HepG2 (cell line): ENCODE measurements around the gene UNC50. TPM values are rescaled to one million over a fixed set of nuclear protein-coding genes. Genes with fewer than 3 reads are reported as not detected.

Experiments used
- ATAC-seq: fragments of 200-7000 bp; cut with Tn5 transposase; 3 replicates; pipeline ENCODE4 v1.9.1; 2020; ENCODE audit warnings: mild to moderate bottlenecking, moderate library complexity
- BruUV-seq: library from RNA; stranded (reverse); fragments of 400-500 nt; replicated peaks from 2 replicates; lab custom pipeline; 2021; lab: Mats Ljungman, UMichigan
- CTCF ChIA-PET: fragments of 300-600 bp; formaldehyde crosslinking; extraction: SDS; loops from one replicate; lab custom pipeline; 2021; ENCODE audit warnings: low total read pairs, inconsistent platforms, low intra/inter-chr PET ratio; lab: Yijun Ruan, JAX
- POLR2A ChIA-PET: fragments of 350-600 bp; sonication (Branson Sonifier 250); formaldehyde crosslinking; loops from one replicate; lab custom pipeline; 2020; ENCODE audit warnings: antibody characterized with exemption, inconsistent platforms; lab: Yijun Ruan, JAX
- DNase-seq: peaks from one replicate; pipeline ENCODE4 v3.0.0-alpha.2; 2015; ENCODE audit warnings: low spot score
- FAIRE-seq: peaks from 3 replicates; lab custom pipeline; 2011; peaks lifted over from hg19 to GRCh38; lab: Jason Lieb, UNC
- H2AFZ ChIP-seq: one replicate; pipeline ENCODE4 v1.6.1; 2011; ENCODE audit warnings: low read length, inconsistent platforms
- H3K27ac ChIP-seq: fragments of 300-600 bp; 3 replicates; pipeline ENCODE4 v1.8.0; 2011; ENCODE audit warnings: mixed run types, mild to moderate bottlenecking, mixed read lengths, low read length, inconsistent platforms; ENCODE audit not compliant: insufficient read depth; ENCODE audit errors: extremely low read length
- H3K27me3 ChIP-seq, 2 experiments: fragments of 200-600 bp in 1 of 2; 2 replicates in 1 of 2; 3 replicates in 1 of 2; pipeline versions ENCODE4 v1.6.0 to v1.8.0; 2011; ENCODE audit warnings: low read length in 2 of 2, mild to moderate bottlenecking in 2 of 2, moderate library complexity in 2 of 2, inconsistent platforms in 1 of 2; ENCODE audit not compliant: insufficient read depth in 2 of 2, control insufficient read depth in 1 of 2
- H3K36me3 ChIP-seq, 2 experiments: fragments of 200-600 bp in 1 of 2; replicated peaks in 1 of 2; 2 replicates in 1 of 2; 3 replicates in 1 of 2; pipeline versions ENCODE4 v1.5.1 to v1.8.0; 2011; ENCODE audit warnings: low read length in 2 of 2, inconsistent platforms in 1 of 2; ENCODE audit not compliant: insufficient read depth in 2 of 2, control insufficient read depth in 1 of 2
- H3K4me1 ChIP-seq: 2 replicates; pipeline ENCODE4 v1.5.1; 2012; ENCODE audit warnings: low read length, inconsistent platforms; ENCODE audit not compliant: insufficient read depth
- H3K4me2 ChIP-seq: 2 replicates; pipeline ENCODE4 v1.6.0; 2011; ENCODE audit warnings: low read depth, low read length, inconsistent platforms
- H3K4me3 ChIP-seq, 3 experiments: fragments of 200-600 bp in 1 of 3; sonication (generic), shearing (Covaris generic) in 1 of 3; replicated peaks in 1 of 3; 2 replicates each; pipeline ENCODE4 v1.5.1; 2011 to 2016; ENCODE audit warnings: low read length in 3 of 3, inconsistent platforms in 2 of 3, low read depth in 2 of 3, mild to moderate bottlenecking in 2 of 3, control low read depth in 1 of 3, mixed read lengths in 1 of 3; ENCODE audit not compliant: insufficient read depth in 1 of 3
- H3K79me2 ChIP-seq: one replicate; pipeline ENCODE4 v1.6.1; 2011; ENCODE audit warnings: low read length, inconsistent platforms; ENCODE audit not compliant: insufficient read depth
- H3K9ac ChIP-seq: 2 replicates; pipeline ENCODE4 v1.6.0; 2011; ENCODE audit warnings: mild to moderate bottlenecking, low read depth, low read length, inconsistent platforms; ENCODE audit not compliant: insufficient read depth
- H3K9me3 ChIP-seq: 2 replicates; pipeline ENCODE4 v1.5.1; 2012; ENCODE audit warnings: mild to moderate bottlenecking, low read length
- H4K20me1 ChIP-seq: 2 replicates; pipeline ENCODE4 v1.6.0; 2011; ENCODE audit warnings: inconsistent platforms, mild to moderate bottlenecking, low read length, moderate library complexity; ENCODE audit not compliant: insufficient read depth
- EEA1 ChIP-seq: sonication (generic); formaldehyde crosslinking; IDR thresholded peaks from 2 replicates; pipeline ENCODE4 v1.5.1; 2020; ENCODE audit warnings: mild to moderate bottlenecking, missing genetic modification reagents, borderline replicate concordance
- JUN ChIP-seq: sonication (generic); formaldehyde crosslinking; IDR thresholded peaks from 2 replicates; pipeline ENCODE4 v1.4.0; 2020; ENCODE audit warnings: mild to moderate bottlenecking, missing genetic modification reagents
- PPARG ChIP-seq: conservative IDR thresholded peaks from 2 replicates; pipeline ENCODE4 v1.6.1; 2016; ENCODE audit warnings: missing biosample characterization, missing genetic modification reagents
- TCF7 ChIP-seq: sonication (generic); IDR thresholded peaks from 2 replicates; pipeline ENCODE4 v1.6.1; 2016; ENCODE audit warnings: antibody characterized with exemption, low read depth
- ZFP82 ChIP-seq: sonication (generic); formaldehyde crosslinking; IDR thresholded peaks from 2 replicates; pipeline ENCODE4 v1.5.1; 2020; ENCODE audit warnings: mild to moderate bottlenecking, missing genetic modification reagents, borderline replicate concordance
- ZFX ChIP-seq: sonication (generic); formaldehyde crosslinking; IDR thresholded peaks from 2 replicates; pipeline ENCODE4 v1.4.0; 2020; ENCODE audit warnings: mild to moderate bottlenecking, low read depth, missing genetic modification reagents, moderate library complexity
- ZNF605 ChIP-seq: sonication (generic); formaldehyde crosslinking; IDR thresholded peaks from 2 replicates; pipeline ENCODE4 v1.8.0; 2022; ENCODE audit warnings: mild to moderate bottlenecking, missing genetic modification reagents
- WGBS: methylation state at CpG from one replicate; pipeline ENCODE4 v1.1.6; 2017; ENCODE audit warnings: low lambda C conversion rate; 5-methylcytosine and 5-hydroxymethylcytosine counted together
- in situ Hi-C: cut with HindIII; loops from 2 replicates; pipeline ENCODE4 v1.10.0; 2017; ENCODE audit warnings: low pct_unique_long_range_greater_than_20kb; ENCODE audit not compliant: extremely low pct_ligation_motif_present
- intact Hi-C: fragments of 100-400 bp; cut with micrococcal nuclease; formaldehyde crosslinking; loops from one replicate; pipeline ENCODE4 v1.10.0; 2022; ENCODE audit not compliant: unreplicated experiment
- polyA plus RNA-seq, 8 experiments: library from polyadenylated mRNA; depleted of rRNA in 3 of 8; stranded (reverse) in 7 of 8; unstranded in 1 of 8; fragments of >200 nt; fragmentation: Illumina TruSeq in 4 of 8; extraction: Trizol in 4 of 8; gene quantifications; 2 replicates each; pipeline versions ENCODE4 v1.2.1 to v1.2.3, GENCODE V29; 2011 to 2016; ENCODE audit warnings: low read depth in 4 of 8, missing spikeins in 1 of 8, mixed read lengths in 1 of 8; ENCODE audit not compliant: insufficient read depth in 1 of 8
- total RNA-seq, 5 experiments: library from RNA; depleted of rRNA; stranded (reverse); fragments of >200 nt; fragmentation: Illumina TruSeq; extraction: Trizol; gene quantifications; 2 replicates each; pipeline ENCODE4 v1.2.3, GENCODE V29; 2016; ENCODE audit warnings: low read depth in 1 of 5
- TF ChIP-seq, protein P1 (sequence below): sonication (generic); formaldehyde crosslinking; IDR thresholded peaks from 2 replicates; pipeline ENCODE4 v1.8.0; 2022; ENCODE audit warnings: mild to moderate bottlenecking, missing genetic modification reagents; ENCODE audit not compliant: insufficient replicate concordance
- TF ChIP-seq, protein P2 (sequence below): sonication (generic); formaldehyde crosslinking; IDR thresholded peaks from 2 replicates; pipeline ENCODE4 v1.4.0; 2020; ENCODE audit warnings: missing genetic modification reagents
- TF ChIP-seq, protein P3 (sequence below): sonication (generic); formaldehyde crosslinking; IDR thresholded peaks from 2 replicates; pipeline ENCODE4 v1.5.0; 2020; ENCODE audit warnings: mild to moderate bottlenecking, missing genetic modification reagents, moderate library complexity

The UNC50 gene
- total and polyA plus RNA-seq, 2 of the 13 experiments (the other 11 are each of a cell fraction or from before 2014, with no cell fraction given) = 92.6 to 95.6 TPM

DNA sequence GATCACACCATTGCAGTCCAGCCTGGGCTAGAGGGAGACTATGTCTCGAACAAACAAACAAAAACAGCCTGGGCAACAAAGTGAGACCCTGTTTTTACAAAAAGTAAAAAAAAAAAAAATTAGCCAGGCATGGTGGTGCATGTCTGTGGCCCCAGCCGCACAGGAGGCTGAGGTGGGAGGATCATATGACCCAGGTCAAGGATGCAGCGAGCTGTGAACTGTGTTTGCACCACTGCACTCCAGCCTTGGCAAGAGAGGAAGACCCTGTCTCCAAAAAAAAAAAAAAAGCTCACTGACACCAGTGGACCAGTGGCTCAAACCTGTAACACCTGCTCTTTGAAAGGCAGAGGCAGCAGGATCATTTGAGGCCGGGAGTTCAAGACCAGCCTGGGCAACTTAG is 40.1 kb downstream of the UNC50 start:
- Histone ChIP-seq H3K27ac (no peak overlapping the region), H3K4me3 (no peak overlapping the region), H3K9ac (no peak overlapping the region), H3K36me3 (peaks cover 9 to 44% of the 10 kb centered on the region in 2 experiments; a peak in 4 of 5 replicates), H3K9me3 (no peaks in the 10 kb centered on the region), H3K79me2 (peaks cover 7% of the 10 kb centered on the region), H4K20me1 (peaks cover 5% of the 10 kb centered on the region), H3K4me1 (peaks cover 10% of the 10 kb centered on the region; the same call in 1 of the 2 replicates), H3K4me2 (no peak overlapping the region), H2AFZ (no peak overlapping the region), H3K27me3 (no peaks in the 10 kb centered on the region)
- TF ChIP-seq ZFP82 = no peak
- TF ChIP-seq, protein P1, sequence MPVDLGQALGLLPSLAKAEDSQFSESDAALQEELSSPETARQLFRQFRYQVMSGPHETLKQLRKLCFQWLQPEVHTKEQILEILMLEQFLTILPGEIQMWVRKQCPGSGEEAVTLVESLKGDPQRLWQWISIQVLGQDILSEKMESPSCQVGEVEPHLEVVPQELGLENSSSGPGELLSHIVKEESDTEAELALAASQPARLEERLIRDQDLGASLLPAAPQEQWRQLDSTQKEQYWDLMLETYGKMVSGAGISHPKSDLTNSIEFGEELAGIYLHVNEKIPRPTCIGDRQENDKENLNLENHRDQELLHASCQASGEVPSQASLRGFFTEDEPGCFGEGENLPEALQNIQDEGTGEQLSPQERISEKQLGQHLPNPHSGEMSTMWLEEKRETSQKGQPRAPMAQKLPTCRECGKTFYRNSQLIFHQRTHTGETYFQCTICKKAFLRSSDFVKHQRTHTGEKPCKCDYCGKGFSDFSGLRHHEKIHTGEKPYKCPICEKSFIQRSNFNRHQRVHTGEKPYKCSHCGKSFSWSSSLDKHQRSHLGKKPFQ (CRISPR knock-in tag) = peak; percentile 18
- no peak for FAIRE-seq
- ChIA-PET POLR2A (interaction anchor here (1.4 kb wide), 1 partner anchor 83 kb away, joined by 5 read pairs; the partner anchor contains the start of gene MGAT4A), CTCF (interaction anchor here (1.3 to 3.2 kb wide), 4 partner anchors 181 to 418 kb away, joined by 3 to 99 read pairs (median 18); no protein-coding TSS in a partner anchor)
- in situ Hi-C loops = loop anchor here (5.0 kb wide), 1 partner anchor 419 kb away; no protein-coding TSS in a partner anchor
- 95% methylated on average over 4 of the region's 4 CpGs for WGBS
- no TSS peak for BruUV-seq
- intact Hi-C loops = loop anchor here (10.0 kb wide), 2 partner anchors 56 to 276 kb away; no protein-coding TSS in a partner anchor
- no peak for ATAC-seq
- DNase-seq = no peak

DNA sequence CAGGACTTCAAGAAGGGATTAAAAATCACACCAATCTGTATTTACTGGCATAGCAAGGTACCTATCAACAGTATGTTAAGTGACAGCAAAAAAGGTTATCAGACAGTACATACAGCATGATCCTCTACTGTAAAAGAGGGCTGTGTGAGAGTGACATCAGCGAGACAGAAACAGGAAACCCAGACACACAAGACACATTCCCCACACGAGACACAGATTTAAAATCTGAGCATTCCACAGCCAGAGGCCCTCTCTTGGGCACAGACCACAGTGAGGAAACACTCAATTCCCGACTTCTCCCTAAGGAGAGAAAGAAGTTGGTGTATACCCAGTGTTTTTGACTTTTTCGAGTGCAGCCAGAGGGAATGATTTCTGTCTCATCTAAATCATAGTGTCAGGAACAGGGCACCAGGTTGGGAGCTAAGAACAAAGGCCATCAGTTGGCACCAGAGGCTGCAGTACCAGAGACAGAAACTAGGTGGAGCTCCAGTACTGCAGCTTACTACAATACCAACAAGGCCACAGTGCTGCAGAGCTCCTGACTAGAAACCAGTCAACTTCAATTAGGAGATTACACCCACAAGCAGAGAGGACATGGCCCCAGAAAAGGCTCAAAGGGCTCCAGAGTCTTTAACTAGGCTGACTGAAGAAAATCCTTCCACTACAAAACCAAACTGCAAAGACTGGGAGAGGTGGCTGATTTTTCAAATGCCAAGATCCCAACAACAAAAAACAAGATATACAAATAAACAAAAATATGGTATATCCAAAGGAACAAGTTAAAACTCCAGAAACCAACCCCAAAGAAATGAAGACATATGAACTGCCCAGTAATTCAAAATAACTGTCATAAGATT is 41.0 kb downstream of the UNC50 start:
- FAIRE-seq = peak; percentile 94
- 37% methylated on average over 4 of the region's 4 CpGs for WGBS
- TF ChIP-seq ZNF605 (CRISPR knock-in tag) = no peak
- TF ChIP-seq, protein P2, sequence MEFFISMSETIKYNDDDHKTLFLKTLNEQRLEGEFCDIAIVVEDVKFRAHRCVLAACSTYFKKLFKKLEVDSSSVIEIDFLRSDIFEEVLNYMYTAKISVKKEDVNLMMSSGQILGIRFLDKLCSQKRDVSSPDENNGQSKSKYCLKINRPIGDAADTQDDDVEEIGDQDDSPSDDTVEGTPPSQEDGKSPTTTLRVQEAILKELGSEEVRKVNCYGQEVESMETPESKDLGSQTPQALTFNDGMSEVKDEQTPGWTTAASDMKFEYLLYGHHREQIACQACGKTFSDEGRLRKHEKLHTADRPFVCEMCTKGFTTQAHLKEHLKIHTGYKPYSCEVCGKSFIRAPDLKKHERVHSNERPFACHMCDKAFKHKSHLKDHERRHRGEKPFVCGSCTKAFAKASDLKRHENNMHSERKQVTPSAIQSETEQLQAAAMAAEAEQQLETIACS (CRISPR knock-in tag) = no peak
- TF ChIP-seq, protein P3, sequence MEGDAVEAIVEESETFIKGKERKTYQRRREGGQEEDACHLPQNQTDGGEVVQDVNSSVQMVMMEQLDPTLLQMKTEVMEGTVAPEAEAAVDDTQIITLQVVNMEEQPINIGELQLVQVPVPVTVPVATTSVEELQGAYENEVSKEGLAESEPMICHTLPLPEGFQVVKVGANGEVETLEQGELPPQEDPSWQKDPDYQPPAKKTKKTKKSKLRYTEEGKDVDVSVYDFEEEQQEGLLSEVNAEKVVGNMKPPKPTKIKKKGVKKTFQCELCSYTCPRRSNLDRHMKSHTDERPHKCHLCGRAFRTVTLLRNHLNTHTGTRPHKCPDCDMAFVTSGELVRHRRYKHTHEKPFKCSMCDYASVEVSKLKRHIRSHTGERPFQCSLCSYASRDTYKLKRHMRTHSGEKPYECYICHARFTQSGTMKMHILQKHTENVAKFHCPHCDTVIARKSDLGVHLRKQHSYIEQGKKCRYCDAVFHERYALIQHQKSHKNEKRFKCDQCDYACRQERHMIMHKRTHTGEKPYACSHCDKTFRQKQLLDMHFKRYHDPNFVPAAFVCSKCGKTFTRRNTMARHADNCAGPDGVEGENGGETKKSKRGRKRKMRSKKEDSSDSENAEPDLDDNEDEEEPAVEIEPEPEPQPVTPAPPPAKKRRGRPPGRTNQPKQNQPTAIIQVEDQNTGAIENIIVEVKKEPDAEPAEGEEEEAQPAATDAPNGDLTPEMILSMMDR (CRISPR knock-in tag) = peak; percentile 96
- no peak for TF ChIP-seq JUN
- TF ChIP-seq ZFX (CRISPR knock-in tag) = peak; percentile 60; the same call in 1 of the 2 replicates
- no peak for TF ChIP-seq PPARG (CRISPR knock-in tag)
- no peak; the same call in 1 of the 2 replicates for TF ChIP-seq TCF7
- TF ChIP-seq EEA1 = no peak

More for the DNA sequence above, 41.0 kb downstream of the UNC50 start:
- peaks cover 10% of the 10 kb centered on the region; the same call in 1 of the 2 replicates for H3K4me1 ChIP-seq
- CTCF ChIA-PET = interaction anchor here (0.6 to 3.2 kb wide), 7 partner anchors 81 to 417 kb away, joined by 3 to 99 read pairs (median 4); partner anchors contain the start of gene MGAT4A
- no peak overlapping the region for H3K27ac ChIP-seq
- H3K4me2 ChIP-seq = no peak overlapping the region
- ATAC-seq = peak; percentile 99
- no peaks in the 10 kb centered on the region for H3K27me3 ChIP-seq
- BruUV-seq = no TSS peak
- in situ Hi-C loops = loop anchor here (5.0 kb wide), 1 partner anchor 418 kb away; no protein-coding TSS in a partner anchor
- peaks cover 9 to 40% of the 10 kb centered on the region in 2 experiments; a peak in 4 of 5 replicates for H3K36me3 ChIP-seq
- H2AFZ ChIP-seq = no peak overlapping the region
- H3K9me3 ChIP-seq = no peaks in the 10 kb centered on the region
- H4K20me1 ChIP-seq = peaks cover 5% of the 10 kb centered on the region
- peak; percentile 83 for DNase-seq
- POLR2A ChIA-PET = interaction anchor here (0.7 to 1.4 kb wide), 6 partner anchors 52 to 189 kb away, joined by 4 to 6 read pairs (median 5); partner anchors contain the start of gene MGAT4A
- peaks cover 7% of the 10 kb centered on the region for H3K79me2 ChIP-seq
- no peak overlapping the region for H3K4me3 ChIP-seq
- intact Hi-C loops = loop anchor here (1.0 to 10.0 kb wide), 5 partner anchors 55 to 417 kb away; no protein-coding TSS in a partner anchor
- no peak overlapping the region for H3K9ac ChIP-seq
